NCI-H446 treated with DMSO at 0.1 percent for 48 hours (cell line): ENCODE results near the gene OSMR.
"Not testable (repeated sequence)": the region's sequence is repeated elsewhere in the genome, so short reads cannot be mapped to it uniquely, and the experiment has no call there.

Source experiments
- DNase-seq: peaks from one replicate; lab custom pipeline; 2025; lab: John Stamatoyannopoulos, UW

Gene OSMR

DNA sequence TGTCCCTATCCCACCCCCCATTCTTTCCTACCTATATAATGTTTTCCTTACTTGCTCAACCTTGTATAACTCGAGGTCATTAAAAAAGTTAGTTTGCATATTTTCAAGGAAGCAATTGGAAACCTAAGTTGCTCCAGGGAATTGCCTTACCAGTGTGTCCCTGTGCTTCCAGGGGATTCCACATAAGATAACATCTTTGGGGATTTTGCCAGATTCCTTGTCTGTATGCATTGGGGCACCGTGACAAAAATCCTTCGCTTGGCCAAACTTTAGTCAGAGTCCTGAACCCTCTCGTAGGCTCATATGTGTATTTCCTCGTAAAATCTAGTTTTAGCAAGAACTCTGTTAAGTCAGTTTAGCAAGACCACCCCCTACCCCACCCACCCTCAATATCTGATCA, 14.7 kb upstream of the OSMR start:
- DNase-seq: no peak

DNA sequence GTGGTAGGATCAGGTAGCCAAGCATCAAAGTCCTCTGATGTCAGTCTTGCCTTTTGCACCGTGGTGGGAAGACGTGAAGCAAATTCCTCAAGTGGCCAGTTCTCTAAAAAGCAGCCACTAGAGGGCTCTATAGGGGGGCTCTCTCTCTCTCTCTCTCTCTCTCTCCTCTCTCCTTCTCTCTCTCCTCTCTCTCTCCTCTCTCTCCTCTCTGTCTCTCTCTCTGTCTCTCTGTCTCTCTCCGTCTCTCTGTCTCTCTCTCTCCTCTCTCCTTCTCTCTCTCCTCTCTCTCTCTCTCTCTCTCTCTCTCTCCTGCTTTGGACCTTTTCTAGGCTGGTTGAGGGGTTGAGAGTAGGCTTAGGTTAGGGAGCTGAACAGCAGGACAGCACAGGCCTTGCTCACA, 13.9 kb upstream of the OSMR start:
- no peak for DNase-seq

DNA sequence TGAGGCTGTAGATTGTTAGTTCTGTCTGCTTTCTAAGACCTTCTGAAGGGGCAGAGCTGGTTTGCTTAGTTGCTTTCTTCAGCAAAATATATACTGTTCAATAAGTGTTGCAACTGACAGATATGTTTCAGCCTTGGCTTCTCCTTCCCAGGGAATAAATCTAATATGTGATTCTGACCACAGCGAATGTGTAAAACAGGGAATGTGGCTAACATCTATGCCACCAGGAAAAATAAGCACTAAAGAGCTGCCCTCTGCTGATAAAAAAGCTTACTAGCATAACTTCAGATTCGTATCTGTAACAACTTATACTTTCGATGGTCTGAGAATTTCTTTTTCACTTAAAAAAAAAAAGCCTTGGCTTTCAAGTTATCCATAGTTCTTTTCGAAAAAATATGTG, 13.0 kb upstream of the OSMR start:
- DNase-seq: no peak

DNA sequence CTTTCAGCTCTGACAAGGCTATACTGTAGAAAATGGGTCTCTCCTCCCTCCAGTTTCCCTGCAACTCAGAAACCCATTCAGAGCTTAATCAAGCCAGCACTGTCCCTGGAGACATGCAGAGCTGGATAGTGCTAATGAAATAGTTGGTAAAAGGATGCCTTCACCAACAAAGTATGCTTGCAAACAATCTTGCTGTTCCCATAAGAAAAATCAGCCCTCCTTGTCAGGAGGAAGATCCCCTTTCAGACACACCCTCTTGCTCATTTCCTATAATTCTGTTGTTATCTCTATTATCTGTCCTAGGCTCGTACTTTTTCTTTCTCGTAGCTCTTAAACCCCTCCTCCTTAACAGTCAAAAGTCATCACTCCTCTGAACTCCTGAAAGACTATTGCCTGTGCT, 9.9 kb upstream of the OSMR start:
- no peak for DNase-seq

DNA sequence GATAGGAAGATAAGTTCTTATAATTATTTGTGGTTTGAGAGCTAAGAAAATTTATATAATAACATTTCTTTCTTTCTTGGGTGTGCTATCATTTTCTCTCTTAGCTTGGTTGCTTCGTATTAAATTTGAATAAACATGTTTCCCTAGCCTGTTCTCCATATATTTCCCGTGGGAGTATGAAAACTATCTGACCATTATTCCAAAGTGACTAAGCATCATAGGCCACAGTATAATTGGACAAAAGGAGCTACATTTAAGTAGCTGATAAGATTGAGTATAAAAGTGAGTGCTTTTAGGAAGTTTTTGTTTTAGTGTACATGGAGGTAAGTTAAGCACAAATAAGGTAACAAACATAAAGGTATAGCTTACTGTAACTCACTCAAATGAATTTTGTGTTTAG, 8.4 kb upstream of the OSMR start:
- no peak for DNase-seq

DNA sequence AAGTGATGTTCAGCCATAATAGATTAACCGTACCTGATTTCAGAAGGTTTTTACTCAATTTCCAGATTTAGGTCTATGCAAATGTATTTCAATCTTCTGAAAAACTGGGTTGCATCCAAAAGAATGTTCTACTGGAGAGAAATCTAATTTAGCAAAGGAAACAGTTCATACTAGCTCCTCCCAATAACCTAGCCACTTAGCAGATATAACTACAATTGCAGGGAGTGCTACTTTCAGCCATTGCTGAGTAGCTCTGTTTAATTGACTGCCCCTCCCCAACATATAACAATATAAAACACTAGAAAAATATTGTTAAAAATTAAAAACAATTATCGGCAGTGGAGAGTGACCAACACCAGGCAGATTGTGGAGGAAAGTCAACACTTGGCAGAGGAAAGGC, 7.9 kb upstream of the OSMR start:
- DNase-seq: no peak

DNA sequence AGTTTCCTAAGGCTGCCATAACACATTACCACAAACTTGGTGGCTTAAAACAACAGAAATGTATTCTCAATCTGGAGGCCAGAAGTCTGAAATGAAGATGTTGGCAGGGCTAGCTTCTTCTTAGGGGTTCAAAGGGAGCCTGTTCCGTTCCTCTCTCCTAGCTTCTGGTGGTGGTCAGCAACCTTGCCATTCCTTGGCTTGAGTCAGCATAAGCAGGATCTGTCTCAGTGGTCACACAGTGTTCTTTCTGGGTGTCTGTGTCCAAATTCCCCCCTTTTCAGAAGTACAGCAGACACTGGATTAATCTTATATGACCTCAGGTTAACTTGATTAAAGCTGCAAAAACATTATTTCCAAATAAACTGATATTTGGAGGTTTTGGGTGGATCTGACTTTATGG, 2.1 kb upstream of the OSMR start:
- DNase-seq: no peak

DNA sequence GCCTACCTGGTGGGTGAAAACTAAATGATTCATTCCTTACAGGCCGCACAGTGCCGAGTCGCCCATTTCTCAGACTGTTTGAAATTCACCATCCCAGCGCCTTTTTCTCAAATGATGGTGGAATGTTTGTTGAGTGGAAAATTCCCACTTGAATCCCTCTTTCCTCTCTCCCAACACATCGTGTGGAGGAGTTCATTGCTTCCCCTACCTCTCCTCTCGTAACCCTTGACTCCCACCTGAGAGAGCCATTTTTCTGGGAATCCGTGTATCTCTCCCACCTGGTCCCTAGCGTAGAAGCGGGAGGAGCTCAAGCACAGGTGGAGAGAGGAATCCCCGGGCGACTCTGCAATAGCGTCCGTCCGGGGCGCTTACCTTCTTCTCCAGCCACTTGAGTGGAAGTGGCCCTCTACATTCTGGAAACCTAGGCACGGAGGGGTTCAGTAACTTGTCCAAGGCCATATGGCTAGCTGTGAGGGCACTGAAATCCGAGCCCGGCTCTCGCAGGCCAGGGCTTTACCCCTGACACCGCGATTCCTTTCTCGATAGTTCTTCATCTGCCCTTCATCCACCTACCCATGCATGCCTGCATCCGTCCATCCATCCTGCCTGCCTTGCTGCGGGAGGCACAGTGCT, 683 bp downstream of the OSMR start:
- DNase-seq: no peak

DNA sequence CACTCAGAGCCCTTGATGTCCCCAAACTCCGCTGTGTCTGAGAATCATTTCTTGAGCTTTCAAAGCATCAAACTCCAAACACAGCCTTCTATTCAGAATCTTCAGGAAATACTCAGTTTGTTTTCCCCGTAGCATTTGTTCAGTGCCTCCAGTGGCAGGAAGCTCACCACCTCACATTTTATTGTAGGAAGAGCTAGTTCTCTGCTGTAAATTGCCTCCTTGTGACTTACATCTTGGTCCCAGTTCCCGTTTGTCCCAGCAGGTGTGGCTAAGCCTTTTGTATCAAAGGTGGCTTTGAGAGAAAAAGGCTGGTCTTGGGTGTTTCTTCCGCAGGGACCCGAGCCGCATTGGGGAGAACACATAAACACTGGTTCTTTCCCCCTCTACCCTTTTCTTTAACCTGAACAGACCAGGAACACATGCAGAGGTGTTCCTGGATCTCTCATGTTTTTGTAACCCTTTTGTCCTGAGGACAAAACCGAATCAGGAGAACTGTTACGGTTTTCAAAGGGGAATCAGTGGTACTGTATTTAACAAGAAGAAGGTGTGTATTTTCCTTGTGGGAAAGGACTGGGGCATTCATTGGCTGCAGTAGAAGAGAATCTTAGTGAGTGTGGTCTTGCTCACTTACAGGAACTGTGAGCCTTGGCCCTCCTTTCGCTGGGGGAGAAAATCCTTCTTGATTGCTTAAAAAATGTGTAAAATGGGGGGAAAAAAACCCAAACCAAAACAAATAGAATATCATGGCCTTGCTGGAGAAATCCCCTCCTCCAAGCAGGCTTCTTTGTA, 1.9 kb downstream of the OSMR start:
- DNase-seq: no peak

DNA sequence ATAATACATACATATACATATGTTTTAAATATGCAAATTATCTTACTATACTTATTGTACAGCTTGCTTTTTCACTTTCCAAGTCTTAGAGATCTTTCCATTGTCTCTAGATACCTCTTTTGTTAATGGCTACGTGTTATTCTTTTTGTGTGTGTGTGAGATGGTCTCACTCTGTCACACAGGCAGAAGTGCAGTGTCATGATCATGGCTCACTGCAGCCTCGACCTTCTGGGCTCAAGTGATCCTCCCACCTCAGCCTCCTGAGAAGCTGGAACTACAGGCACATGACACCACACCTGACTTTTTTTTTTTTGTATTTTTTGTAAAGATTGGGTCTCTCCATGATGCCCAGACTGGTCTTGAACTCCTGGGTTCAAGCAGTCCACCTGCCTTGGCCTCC, 2.8 kb downstream of the OSMR start:
- no peak for DNase-seq

DNA sequence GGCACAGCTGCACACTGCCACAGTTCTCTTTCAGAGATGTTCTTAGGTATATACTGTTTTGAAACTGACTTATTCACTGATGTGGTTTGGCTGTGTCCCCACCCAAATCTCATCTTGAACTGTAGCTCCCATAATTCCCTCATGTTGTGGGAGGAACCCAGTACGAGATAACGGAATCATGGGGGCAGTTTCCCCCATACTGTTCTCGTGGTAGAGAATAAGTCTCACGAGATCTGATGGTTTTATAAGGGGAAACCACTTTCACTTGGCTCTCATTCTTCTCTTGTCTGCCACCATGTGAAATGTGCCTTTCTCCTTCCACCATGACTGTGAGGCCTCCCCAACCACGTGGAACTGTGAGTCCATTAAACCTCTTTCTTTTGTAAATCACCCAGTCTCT, 5.8 kb downstream of the OSMR start:
- not testable (repeated sequence) for DNase-seq

DNA sequence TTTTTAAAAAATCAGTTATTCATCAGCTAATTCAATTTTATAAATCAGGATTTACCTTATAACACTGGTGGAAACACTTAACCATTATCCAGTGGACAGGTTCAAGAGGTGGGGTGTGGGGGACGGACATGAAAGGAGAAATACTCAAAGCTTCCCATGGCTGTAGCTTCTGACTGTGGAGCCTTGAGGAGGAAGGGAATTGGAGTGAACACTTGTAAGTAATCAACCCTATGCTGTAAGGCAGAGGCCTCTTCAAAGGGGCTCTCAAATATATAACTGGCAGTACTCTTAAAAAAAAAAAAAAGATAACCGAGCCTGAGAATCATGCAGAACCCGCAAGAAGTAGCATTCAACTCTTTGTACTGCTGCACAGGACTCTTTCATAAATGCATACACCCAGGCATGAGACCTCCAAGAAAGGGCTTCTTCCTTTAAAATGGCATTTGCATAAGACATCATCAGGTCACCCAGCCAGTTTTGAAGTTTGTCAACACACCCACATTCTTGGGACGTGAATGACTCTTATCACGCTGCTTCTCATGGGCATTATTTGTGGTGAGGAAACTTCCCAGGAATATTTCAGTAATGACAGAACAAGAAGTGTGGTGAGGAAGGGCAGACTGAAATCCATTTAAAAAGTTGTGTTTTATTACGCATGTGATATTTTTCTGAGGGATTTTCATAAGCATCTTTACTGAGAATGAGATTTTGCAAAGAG, 8.1 kb downstream of the OSMR start:
- DNase-seq: no peak

DNA sequence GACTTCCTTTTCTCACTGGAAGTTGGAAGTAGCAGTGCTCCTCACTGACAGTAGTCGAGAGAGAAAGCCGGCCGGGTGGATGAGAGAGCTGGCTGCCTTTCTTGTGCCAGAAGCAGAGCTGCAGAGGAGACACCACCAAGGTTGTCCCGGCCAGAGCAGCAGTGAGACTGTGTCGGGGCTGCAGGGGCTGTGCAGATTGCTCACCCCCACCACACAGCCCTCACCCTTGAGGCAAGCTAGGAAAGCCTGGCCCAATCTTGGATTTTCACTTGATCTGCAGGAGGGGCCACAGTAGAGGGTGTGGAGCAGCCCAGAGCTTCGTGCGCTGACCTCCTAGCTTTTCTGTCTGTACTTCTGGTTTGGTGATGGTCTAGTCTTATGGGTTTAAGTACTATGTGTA, 9.1 kb downstream of the OSMR start:
- no peak for DNase-seq

DNA sequence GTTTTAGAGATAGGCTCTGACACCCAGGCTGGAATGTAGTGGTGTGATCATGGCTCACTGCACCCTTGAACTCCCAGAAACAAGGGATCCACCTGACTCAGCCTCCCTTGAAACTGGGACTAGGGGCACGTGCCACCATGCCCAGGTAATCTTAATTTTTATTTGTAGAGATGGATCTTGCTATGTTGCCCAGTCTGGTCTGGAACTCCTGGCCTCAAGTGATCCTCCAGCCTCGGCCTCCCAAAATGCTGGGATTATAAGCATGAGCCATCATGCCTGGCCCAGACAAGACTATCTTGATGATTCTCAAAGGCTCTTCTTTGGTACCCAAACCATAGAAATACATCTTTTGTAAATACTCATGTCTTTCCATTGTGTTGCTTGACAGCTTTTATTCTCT, 10.8 kb downstream of the OSMR start:
- no peak for DNase-seq

DNA sequence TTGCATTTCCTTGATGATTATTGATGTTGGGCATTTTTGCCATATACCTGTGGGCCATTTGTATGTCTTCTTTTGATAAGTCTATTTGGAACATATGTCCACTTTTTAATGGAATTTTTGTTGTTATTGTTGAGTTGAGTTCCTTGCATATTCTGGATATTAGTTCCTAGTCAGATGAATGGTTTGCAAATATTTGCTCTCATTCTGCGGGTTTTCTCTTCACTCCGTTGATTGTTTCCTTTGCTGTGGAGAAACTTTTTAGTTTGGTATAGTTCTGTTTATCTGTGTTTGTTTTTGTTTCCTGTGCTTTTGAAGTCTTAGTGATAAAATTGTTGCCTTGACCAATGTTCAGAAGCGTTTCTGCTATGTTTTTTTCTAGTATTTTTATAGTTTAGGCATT, 13.0 kb downstream of the OSMR start:
- DNase-seq: no peak

DNA sequence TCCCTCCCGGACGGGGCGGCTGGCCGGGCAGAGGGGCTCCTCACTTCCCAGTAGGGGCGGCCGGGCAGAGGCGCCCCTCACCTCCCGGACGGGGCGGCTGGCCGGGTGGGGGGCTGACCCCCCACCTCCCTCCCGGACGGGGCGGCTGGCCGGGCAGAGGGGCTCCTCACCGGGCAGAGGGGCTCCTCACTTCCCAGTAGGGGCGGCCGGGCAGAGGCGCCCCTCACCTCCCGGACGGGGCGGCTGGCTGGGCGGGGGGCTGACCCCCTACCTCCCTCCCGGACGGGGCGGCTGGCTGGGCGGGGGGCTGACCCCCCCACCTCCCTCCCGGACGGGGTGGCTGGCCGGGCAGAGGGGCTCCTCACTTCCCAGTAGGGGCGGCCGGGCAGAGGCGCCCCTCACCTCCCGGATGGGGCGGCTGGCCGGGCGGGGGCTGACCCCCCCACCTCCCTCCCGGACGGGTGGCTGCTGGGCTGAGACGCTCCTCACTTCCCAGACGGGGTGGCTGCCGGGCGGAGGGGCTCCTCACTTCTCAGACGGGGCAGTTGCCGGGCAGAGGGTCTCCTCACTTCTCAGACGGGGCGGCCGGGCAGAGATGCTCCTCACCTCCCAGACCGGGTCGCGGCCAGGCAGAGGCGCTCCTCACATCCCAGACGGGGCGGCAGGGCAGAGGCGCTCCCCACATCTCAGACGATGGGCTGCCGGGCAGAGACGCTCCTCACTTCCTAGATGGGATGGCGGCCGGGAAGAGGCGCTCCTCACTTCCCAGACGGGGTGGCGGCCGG, 16.4 kb downstream of the OSMR start:
- not testable (repeated sequence) for DNase-seq

DNA sequence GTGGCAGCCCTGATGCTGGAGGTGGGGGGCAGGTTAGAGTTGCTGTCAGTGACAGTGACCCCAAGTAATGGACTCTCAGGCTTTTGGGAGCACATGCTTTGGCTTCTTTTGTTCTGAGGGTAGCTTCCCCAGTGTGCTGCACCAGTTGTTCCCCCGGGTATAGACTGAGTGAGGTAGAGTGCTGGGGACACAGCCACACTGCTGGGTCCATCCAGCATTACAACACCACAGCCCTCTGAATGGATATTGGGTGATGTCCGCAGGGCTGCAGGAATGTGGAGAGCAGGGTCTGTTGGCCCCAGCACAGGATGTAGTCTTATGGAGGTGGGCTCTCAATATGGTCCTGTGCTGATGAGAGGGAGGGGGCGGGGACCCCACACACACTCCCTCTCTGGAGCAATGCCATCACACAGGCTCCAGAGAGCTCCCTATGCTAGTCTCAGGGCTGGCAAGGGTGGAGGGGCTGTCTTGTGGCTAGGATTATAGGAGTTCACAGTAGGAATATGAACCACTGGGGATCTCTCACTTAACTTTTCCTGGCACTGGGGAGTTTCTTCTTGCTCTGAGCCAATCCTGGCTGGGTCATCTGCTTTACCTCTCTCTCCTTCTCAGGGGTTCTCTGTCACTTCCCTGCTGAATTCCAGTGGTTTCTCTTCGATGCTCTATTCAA, 20.7 kb downstream of the OSMR start:
- DNase-seq: no peak

DNA sequence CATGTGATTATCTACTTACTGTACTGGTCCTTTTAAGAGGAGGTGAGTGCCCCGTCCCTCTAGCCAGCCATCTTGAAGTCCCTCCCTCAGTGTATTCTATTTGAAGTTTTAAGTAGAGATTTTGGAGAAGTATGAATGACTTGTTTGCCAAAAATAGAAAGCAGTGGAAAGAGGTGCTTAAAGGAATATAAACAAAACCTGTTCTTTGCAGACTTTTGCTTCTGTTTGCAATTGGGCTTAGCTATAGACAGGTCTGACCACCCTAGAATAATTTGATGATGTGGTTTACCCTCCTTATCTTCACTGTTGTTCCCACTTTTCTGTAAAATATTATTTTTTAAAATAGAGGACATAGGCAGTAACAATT, 21.2 kb downstream of the OSMR start:
- DNase-seq: no peak

DNA sequence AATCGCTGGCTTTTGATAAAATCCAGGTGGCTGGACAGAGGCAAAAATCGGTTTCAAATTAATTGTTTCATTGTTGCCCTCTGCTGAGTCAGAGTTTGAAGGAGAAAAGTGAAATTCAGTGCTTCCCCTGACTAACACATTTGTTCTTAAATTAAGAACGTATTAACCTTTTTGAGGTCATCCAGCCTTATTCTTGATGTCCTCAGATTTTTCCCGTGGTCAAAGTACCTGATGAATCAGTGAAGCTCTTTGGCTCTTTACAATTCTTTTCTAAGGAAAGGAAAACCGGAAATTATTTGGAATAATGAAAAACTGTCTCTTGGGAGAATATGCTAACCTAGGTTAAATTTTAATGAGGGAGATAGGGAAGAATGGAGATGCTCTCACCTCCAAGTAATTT, 21.6 kb downstream of the OSMR start:
- DNase-seq: no peak

DNA sequence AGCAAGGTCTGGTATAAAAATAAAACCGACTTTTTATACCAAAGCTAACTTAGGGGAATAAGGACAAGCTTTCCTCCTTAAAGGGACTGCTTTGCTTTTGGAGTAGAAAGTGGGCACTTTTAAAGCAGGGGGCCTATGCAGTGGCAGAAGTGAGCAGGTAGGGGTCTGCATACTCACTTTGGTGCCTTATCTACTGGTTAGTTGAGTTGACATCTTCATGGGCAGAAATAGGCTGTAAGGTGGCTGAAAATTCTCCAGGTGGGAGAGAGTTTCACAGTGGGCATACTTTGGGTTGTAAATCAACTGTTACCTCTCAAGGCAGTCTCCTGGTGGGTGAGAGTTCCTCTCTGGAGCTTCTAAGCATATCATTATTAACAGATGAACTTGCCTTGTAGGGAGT, 24.8 kb downstream of the OSMR start:
- DNase-seq: no peak

DNA sequence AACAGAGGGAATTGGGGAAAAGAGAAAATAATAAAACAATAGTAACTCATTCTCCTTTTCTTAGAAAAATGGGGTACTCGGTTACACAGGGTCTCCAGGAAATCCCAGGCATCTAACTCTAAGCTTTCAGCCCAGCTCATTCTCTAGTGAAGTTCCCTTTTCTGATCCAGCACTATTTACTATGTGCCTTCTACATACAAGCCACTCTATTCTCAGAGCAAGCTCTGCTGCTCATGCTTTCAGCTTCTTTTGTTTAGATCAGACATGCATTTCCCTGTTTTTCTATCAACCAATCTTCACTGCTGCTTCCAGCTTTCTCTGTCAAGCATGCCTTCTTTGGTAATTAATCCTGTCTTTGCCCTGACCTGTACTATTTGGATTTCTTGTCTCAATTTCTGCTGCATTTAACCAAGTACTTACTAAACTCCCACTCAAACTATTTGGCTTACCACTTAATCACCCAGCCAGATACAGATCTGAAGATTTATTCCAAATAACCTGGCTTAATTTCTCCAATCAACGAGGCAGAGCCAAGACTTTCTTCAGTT, 25.3 kb downstream of the OSMR start:
- DNase-seq: no peak
